B cell (primary cell): ENCODE results near the gene SNRNP70.

ENCODE experiments used
- CTCF ChIP-seq: fragments of 200-600 bp; IDR thresholded peaks from one replicate; pipeline ENCODE4 v1.8.0; 2022; ENCODE audit warnings: antibody characterized with exemption, mild to moderate bottlenecking
- EZH2 ChIP-seq: IDR thresholded peaks from 2 replicates; pipeline ENCODE4 v1.6.1; 2012; ENCODE audit warnings: borderline replicate concordance, low read depth, mild to moderate bottlenecking, moderate library complexity, low read length; ENCODE audit not compliant: insufficient read depth, poor library complexity, severe bottlenecking

GRCh38 chr19:49064029-49064629 is 21.1 kb upstream of the SNRNP70 start:
- no peak for TF ChIP-seq CTCF
- TF ChIP-seq EZH2: no peak
